BLaER1 treated with 17β-estradiol and CSF1 and Interleukin-3, amounts not matched to agents 10 nM and 100 nM (cell line): ENCODE data around the gene ENHO.

Experiments used
- H3K27ac ChIP-seq, 11 experiments: shearing (Covaris generic); formaldehyde crosslinking; 2 replicates each; pipeline ENCODE4 v1.8.1; 2022
- H3K27me3 ChIP-seq, 11 experiments: shearing (Covaris generic); formaldehyde crosslinking; 2 replicates each; pipeline ENCODE4 v1.8.1; 2022
- H3K36me3 ChIP-seq, 11 experiments: shearing (Covaris generic); formaldehyde crosslinking; 2 replicates each; pipeline ENCODE4 v1.8.1; 2022
- H3K4me1 ChIP-seq, 10 experiments: shearing (Covaris generic); formaldehyde crosslinking; 2 replicates each; pipeline ENCODE4 v1.8.1; 2022
- H3K4me2 ChIP-seq, 11 experiments: shearing (Covaris generic); formaldehyde crosslinking; 2 replicates each; pipeline ENCODE4 v1.8.1; 2022
- H3K4me3 ChIP-seq, 10 experiments: shearing (Covaris generic); formaldehyde crosslinking; 2 replicates each; pipeline ENCODE4 v1.8.1; 2022
- H3K9ac ChIP-seq, 11 experiments: shearing (Covaris generic); formaldehyde crosslinking; 2 replicates each; pipeline ENCODE4 v1.8.1; 2022
- H3K9me3 ChIP-seq, 11 experiments: shearing (Covaris generic); formaldehyde crosslinking; replicated peaks in 1 of 11; 2 replicates each; pipeline ENCODE4 v1.8.1; 2022
- H4K20me1 ChIP-seq, 11 experiments: shearing (Covaris generic); formaldehyde crosslinking; 2 replicates each; pipeline ENCODE4 v1.8.1; 2022
- Cebpa-rat ChIP-seq, 11 experiments: shearing (Covaris generic); IDR thresholded peaks; 2 replicates each; pipeline ENCODE4 v1.8.1; 2022

Gene ENHO

DNA sequence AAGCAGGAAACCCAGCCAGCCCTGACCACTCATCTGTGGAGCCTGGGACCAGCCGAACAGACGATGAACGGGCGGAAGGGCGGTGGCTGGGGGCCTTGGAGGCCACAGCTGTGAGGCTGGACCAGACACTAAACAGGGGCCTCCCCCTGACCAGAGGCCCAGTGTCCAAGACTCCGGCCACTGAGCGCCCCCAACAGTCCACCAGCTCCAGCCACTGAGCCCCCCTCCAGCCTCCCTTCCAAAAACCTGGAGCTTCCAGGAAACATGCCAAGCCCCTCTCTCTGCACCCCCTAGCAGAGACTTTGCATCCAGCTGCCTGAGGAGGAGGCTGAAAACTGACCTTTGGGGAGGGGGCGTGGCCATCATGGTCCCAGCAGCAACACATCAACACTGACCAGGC lies 43.5 kb upstream of the ENHO start:
- H3K9me3 ChIP-seq, result peaks cover 0 to 6% (median 0%) of the 10 kb centered on the region in 11 experiments; a peak in 5 of 22 replicates
- H3K27me3 ChIP-seq, result peaks cover 0 to 12% (median 0%) of the 10 kb centered on the region in 11 experiments; a peak in 3 of 22 replicates
- no peak for TF ChIP-seq Cebpa-rat (IDR thresholded peaks at IDR 0.05)
- H3K9ac ChIP-seq, result no peak overlapping the region
- H3K4me2 ChIP-seq, result no peak overlapping the region
- no peak overlapping the region for H3K27ac ChIP-seq
- H3K4me1 ChIP-seq, result peaks cover 0 to 2% (median 0%) of the 10 kb centered on the region in 10 experiments; a peak in 2 of 20 replicates
- no peaks in the 10 kb centered on the region for H3K36me3 ChIP-seq
- H4K20me1 ChIP-seq, result peaks cover 0 to 16% (median 0%) of the 10 kb centered on the region in 11 experiments; a peak in 3 of 22 replicates
- H3K4me3 ChIP-seq, result no peak overlapping the region

- Histone ChIP-seq H3K36me3 (no peaks in the 10 kb centered on the region), H3K27me3 (peaks cover 0 to 13% (median 1%) of the 10 kb centered on the region in 11 experiments; a peak in 9 of 22 replicates), H3K9me3 (peaks cover 0 to 6% (median 0%) of the 10 kb centered on the region in 11 experiments; a peak in 5 of 22 replicates), H3K4me2 (no peak overlapping the region), H3K4me3 (no peak overlapping the region), H3K27ac (no peak overlapping the region), H3K9ac (no peak overlapping the region), H4K20me1 (peaks cover 0 to 16% (median 0%) of the 10 kb centered on the region in 11 experiments; a peak in 3 of 22 replicates), H3K4me1 (no peaks in the 10 kb centered on the region)
- TF ChIP-seq Cebpa-rat (IDR thresholded peaks at IDR 0.05), result no peak
Observed at GRCh38 chr9:34565856-34566255, 43.1 kb upstream of the ENHO start.

- Histone ChIP-seq H3K27ac (no peak overlapping the region), H3K4me3 (no peak overlapping the region), H3K9ac (no peak overlapping the region), H3K36me3 (no peaks in the 10 kb centered on the region), H3K4me1 (no peaks in the 10 kb centered on the region; a peak in 1 of 20 replicates), H3K9me3 (peaks cover 0 to 6% (median 0%) of the 10 kb centered on the region in 11 experiments; a peak in 5 of 22 replicates), H4K20me1 (peaks cover 0 to 16% (median 0%) of the 10 kb centered on the region in 11 experiments; a peak in 3 of 22 replicates), H3K27me3 (peaks cover under 1 to 25% (median 14%) of the 10 kb centered on the region in 11 experiments; a peak in 20 of 22 replicates), H3K4me2 (no peak overlapping the region)
- TF ChIP-seq Cebpa-rat (IDR thresholded peaks at IDR 0.05), result no peak
Observed at GRCh38 chr9:34564617-34565016, 41.8 kb upstream of the ENHO start.

DNA sequence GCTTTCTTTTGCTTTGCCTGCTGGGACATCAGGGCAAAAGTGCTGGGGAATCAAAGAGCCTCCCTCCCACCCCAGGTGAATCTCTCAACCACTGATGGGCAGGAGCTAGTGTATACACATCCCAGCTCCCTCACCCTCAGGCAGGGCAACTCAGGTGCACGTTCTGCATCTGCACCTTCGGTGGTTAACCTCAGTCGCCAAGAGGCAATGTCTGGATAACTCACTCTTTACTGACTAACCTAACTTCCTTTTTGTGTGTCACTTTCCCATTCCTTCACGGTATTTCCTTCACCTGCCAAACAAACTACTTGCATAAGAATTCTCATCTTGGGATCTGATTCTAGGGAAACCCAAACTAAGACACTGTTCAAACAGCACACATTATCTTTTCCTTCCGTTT lies 40.5 kb upstream of the ENHO start:
- Histone ChIP-seq H3K9me3 (peaks cover 0 to 6% (median 0%) of the 10 kb centered on the region in 11 experiments; a peak in 5 of 22 replicates), H3K27ac (no peak overlapping the region), H4K20me1 (peaks cover 0 to 28% (median 0%) of the 10 kb centered on the region in 11 experiments; a peak in 4 of 22 replicates), H3K4me1 (no peaks in the 10 kb centered on the region; a peak in 1 of 20 replicates), H3K9ac (no peak overlapping the region), H3K36me3 (no peaks in the 10 kb centered on the region), H3K4me3 (no peak overlapping the region), H3K4me2 (no peak overlapping the region), H3K27me3 (peaks cover 14 to 38% (median 27%) of the 10 kb centered on the region in 11 experiments; a peak in 21 of 22 replicates)
- TF ChIP-seq Cebpa-rat (IDR thresholded peaks at IDR 0.05), result no peak

- no peaks in the 10 kb centered on the region; a peak in 1 of 20 replicates for H3K4me1 ChIP-seq
- peaks cover 19 to 40% (median 35%) of the 10 kb centered on the region in 11 experiments; a peak in 21 of 22 replicates for H3K27me3 ChIP-seq
- H3K36me3 ChIP-seq, result no peaks in the 10 kb centered on the region
- no peak overlapping the region for H3K4me3 ChIP-seq
- H4K20me1 ChIP-seq, result peaks cover 0 to 33% (median 0%) of the 10 kb centered on the region in 11 experiments; a peak in 3 of 22 replicates
- H3K9me3 ChIP-seq, result peaks cover 0 to 6% (median 0%) of the 10 kb centered on the region in 11 experiments; a peak in 5 of 22 replicates
- TF ChIP-seq Cebpa-rat (IDR thresholded peaks at IDR 0.05), result no peak
- no peak overlapping the region for H3K4me2 ChIP-seq
- H3K27ac ChIP-seq, result no peak overlapping the region
- H3K9ac ChIP-seq, result no peak overlapping the region
Observed at GRCh38 chr9:34562135-34562745, 39.5 kb upstream of the ENHO start.

DNA sequence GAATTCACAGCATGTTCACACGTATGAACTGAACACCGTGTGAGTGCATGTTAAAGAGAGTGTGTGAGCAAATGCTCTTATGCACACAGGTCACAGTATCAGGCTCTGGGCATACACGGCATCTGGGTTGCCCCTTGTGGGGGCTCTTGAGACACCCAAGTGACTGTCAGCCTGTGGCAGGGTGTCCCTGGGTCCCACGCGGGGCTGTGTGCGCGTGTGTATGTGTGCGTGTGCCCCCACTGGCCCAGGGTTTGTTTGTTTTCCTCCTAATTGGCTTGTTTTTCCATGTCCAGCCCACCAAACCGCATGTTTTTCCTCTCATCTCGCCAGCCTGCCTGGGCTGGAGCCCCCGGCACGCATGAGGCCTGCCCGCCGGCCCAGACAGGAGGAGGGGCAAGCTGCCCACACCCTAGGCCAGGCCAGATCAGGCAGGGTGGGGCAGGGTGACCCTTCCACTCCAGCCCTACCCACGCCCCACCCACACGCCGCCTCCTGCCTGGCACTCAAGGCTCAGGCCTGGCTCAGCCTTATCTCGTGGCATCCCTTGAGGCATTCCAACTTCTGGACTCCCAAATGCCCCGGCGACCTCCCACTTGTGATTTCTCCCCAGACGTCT lies 37.9 kb upstream of the ENHO start:
- Histone ChIP-seq H3K36me3 (no peaks in the 10 kb centered on the region), H3K4me1 (no peaks in the 10 kb centered on the region; a peak in 1 of 20 replicates), H3K4me2 (no peak overlapping the region), H3K9ac (no peak overlapping the region), H4K20me1 (peaks cover 0 to 33% (median 0%) of the 10 kb centered on the region in 11 experiments; a peak in 2 of 22 replicates), H3K4me3 (no peak overlapping the region), H3K27ac (no peak overlapping the region), H3K9me3 (peaks cover 0 to 6% (median 0%) of the 10 kb centered on the region in 11 experiments; a peak in 5 of 22 replicates), H3K27me3 (peaks cover 19 to 40% (median 35%) of the 10 kb centered on the region in 11 experiments; a peak in 21 of 22 replicates)
- TF ChIP-seq Cebpa-rat (IDR thresholded peaks at IDR 0.05), result no peak

DNA sequence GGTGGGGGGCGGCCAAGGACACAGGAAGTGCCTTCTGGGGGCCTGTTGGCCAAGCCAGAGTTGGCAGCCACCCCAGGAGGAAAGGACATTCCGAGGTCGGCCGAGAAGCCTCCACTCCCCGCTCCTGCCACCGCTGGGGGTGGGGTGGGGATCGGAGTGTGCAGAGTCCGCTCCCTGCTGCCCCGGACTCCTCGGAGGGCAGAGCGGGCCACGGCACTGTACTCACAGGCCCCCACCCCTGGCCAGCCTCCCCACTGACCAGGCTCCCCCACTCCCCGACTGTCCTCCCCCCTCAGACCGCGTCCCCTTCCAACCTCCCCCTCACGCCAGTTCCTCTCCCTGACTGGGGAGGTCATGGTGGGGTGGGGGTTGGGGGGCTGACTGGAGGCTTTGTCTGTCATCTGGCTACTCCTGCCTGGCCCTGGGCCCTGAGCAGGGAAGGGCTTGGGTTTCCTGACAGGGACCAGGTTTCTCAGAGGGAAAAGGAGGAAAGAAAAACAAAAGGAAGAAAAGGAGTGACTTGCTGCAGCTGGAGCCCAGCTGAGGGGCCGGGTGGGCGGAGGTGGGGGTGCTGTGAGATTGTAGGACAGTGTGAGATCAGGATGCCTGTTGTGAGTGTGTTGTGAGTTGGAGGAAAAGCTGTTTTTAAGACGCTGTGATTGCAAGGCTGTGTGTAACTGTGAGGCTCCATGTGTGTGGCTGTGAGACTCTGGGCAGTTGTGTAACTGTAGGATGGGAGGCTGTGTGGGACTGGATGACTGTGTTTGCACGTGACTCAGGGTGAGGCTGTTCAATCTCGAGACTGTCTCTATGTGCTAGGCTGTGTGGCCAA lies 37.0 kb upstream of the ENHO start:
- no peak overlapping the region for H3K27ac ChIP-seq
- peaks cover 0 to 3% (median 2%) of the 10 kb centered on the region in 10 experiments; a peak in 13 of 20 replicates for H3K4me1 ChIP-seq
- H3K4me2 ChIP-seq, result no peak overlapping the region
- H3K4me3 ChIP-seq, result no peak overlapping the region
- no peak overlapping the region for H3K9ac ChIP-seq
- H3K9me3 ChIP-seq, result peaks cover 0 to 6% (median 0%) of the 10 kb centered on the region in 11 experiments; a peak in 5 of 22 replicates
- H3K27me3 ChIP-seq, result peaks cover 19 to 40% (median 35%) of the 10 kb centered on the region in 11 experiments; a peak in 21 of 22 replicates
- H3K36me3 ChIP-seq, result no peaks in the 10 kb centered on the region
- H4K20me1 ChIP-seq, result peaks cover 0 to 33% (median 0%) of the 10 kb centered on the region in 11 experiments; a peak in 2 of 22 replicates
- no peak for TF ChIP-seq Cebpa-rat (IDR thresholded peaks at IDR 0.05)

DNA sequence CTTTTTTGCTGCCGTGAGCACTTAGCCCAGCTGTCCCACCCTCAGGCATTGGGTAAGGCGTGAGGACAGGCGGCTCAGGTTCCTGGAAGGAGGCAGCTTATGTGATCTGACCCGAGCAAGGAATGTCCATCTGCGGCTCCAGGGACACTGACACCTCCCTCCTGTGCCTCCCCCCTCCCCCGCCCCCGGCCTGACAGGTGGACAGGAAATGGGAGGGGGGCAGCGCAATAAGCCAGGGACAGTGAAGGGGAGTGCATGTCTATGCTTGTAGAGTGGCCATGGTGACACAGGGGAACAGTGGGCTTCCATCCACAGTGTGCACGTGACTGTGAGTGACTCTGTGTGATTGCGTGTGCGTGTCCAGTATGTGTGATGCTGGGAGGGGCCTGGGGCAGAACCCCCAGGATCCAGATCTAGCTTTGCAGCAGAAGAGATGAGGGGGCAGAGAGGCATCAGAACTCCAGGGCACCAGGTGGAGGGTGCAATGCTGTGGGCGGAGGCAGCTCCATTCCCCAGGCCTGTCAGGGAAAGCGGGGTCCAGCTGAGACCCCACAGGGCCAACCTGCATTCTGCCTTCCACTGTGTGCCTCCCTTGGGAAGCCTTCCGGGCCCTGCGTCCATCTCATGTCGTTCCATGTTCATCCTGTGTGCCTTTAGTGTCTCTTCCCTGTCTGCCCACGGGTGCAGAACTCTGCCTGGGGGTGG lies 36.3 kb upstream of the ENHO start:
- Histone ChIP-seq H3K27me3 (peaks cover 19 to 40% (median 35%) of the 10 kb centered on the region in 11 experiments; a peak in 21 of 22 replicates), H3K4me1 (peaks cover 0 to 11% (median 9%) of the 10 kb centered on the region in 10 experiments; a peak in 18 of 20 replicates), H3K4me3 (no peak overlapping the region), H3K27ac (no peak overlapping the region), H3K9me3 (peaks cover 0 to 6% (median 0%) of the 10 kb centered on the region in 11 experiments; a peak in 5 of 22 replicates), H3K9ac (no peak overlapping the region), H3K4me2 (no peak overlapping the region), H4K20me1 (peaks cover 0 to 33% (median 0%) of the 10 kb centered on the region in 11 experiments; a peak in 8 of 22 replicates), H3K36me3 (no peaks in the 10 kb centered on the region)
- TF ChIP-seq Cebpa-rat (IDR thresholded peaks at IDR 0.05), result no peak
